Measurements from ENCODE around the gene ZNF621.

DNA sequence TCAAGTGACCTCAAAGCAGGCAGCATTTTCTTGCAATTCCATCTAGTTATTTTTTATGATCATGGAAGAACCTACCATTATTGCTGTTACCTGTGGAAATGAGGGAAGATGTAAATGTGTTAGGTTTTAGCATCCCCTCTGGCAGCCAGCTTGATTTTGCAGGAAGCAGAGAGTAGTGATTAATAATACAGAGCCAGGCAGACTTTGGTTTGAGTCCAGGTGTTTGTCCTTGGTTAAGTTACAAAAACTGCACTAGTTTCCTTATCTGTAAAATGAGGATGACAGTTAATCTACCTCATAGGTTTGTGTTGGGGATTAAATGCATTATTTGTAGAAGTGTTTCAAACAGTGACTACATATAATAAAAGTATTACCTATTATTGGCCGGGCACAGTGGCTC lies 6.7 kb upstream of the ZNF621 start:
- TF ChIP-seq CTCF (IDR thresholded peaks at IDR 0.05; ENCODE audit: control extremely low read depth in 1 of 3, insufficient read depth in 1 of 3, low read depth in 1 of 3, low read length in 3 of 3) (no peak), CBX8 (IDR thresholded peaks at IDR 0.05; ENCODE audit: borderline replicate concordance, low read depth, low read length) (no peak), USF2 (IDR thresholded peaks at IDR 0.05; ENCODE audit: low read length) (no peak)

Data from H1 (cell line).